Measurements from ENCODE around the gene FN1. TPM values are rescaled to one million over a fixed set of nuclear protein-coding genes. Genes with fewer than 3 reads are reported as not detected.

FN1 gene
- polyA plus RNA-seq, 2 of the 4 experiments (the other 2 are of a cell fraction): 203 to 500 TPM

- FAIRE-seq: no peak
- H3K4me3 ChIP-seq: no peak overlapping the region
- TF ChIP-seq FOSL2 (IDR thresholded peaks at IDR 0.05) (no peak), FOSL2 (CRISPR knock-in tag; IDR thresholded peaks at IDR 0.05) (0 out of 2 replicates have a peak, but pooled peaks have one; percentile 4), TFCP2L1 (CRISPR knock-in tag; IDR thresholded peaks at IDR 0.05) (no peak), EP300 (IDR thresholded peaks at IDR 0.05) (peak; percentile 14 to 55; a peak in 1 of 5 replicates), JUN (IDR thresholded peaks at IDR 0.05) (0 out of 5 replicates have a peak, but pooled peaks have one; percentile 28 to 47), ELK1 (IDR thresholded peaks at IDR 0.05; ENCODE audit: low read depth, low read length) (no peak), GATA3 (IDR thresholded peaks at IDR 0.05; ENCODE audit: borderline replicate concordance) (peak; percentile 67), CEBPB (IDR thresholded peaks at IDR 0.05) (peak; percentile 48 to 49; a peak in 3 of 4 replicates), MAFK (IDR thresholded peaks at IDR 0.05; ENCODE audit: partially characterized antibody) (no peak)
- DNase-seq (ENCODE audit: low read depth in 1 of 2, low spot score in 1 of 2): peak in 1 of 2 experiments; percentile 64
- no peaks in the 10 kb centered on the region for H3K9me3 ChIP-seq
- WGBS (ENCODE audit: missing lambda C conversion rate): 47% methylated on average over 3 of the region's 3 CpGs
- H3K4me2 ChIP-seq: peak overlapping the region; percentile 52
- ChIA-PET CTCF (interaction anchor here (1.0 to 1.4 kb wide), 2 partner anchors 8 to 13 kb away, joined by 3 read pairs; no protein-coding TSS in a partner anchor), POLR2A (no interaction called here)
- peak; percentile 58 to 69; a peak in 4 of 6 replicates for ATAC-seq
- H3K27ac ChIP-seq: peak overlapping the region; percentile 72 to 83
- H3K4me1 ChIP-seq: peaks cover 74% of the 10 kb centered on the region
These were observed 17.6 kb downstream of the FN1 start for GRCh38 chr2:215418064-215418963.

GRCh38 chr2:215417400-215417951, 18.4 kb downstream of the FN1 start:
- ATAC-seq: peak; percentile 37 to 74; a peak in 3 of 6 replicates
- H3K27ac ChIP-seq: peak overlapping the region; percentile 72 to 83
- TF ChIP-seq TP53 (CRISPR knock-in tag; IDR thresholded peaks at IDR 0.05) (no peak), FOXS1 (CRISPR knock-in tag; IDR thresholded peaks at IDR 0.05) (no peak), FOSB (CRISPR knock-in tag; IDR thresholded peaks at IDR 0.05) (no peak), E2F6 (IDR thresholded peaks at IDR 0.05; ENCODE audit: borderline replicate concordance, low read depth) (no peak), NR3C1 (IDR thresholded peaks at IDR 0.05) (no peak), CEBPB (IDR thresholded peaks at IDR 0.05) (no peak), ZFP36 (IDR thresholded peaks at IDR 0.05; ENCODE audit: borderline replicate concordance, partially characterized antibody) (no peak), JUNB (IDR thresholded peaks at IDR 0.05) (0 out of 2 replicates have a peak, but pooled peaks have one; percentile 25), GATA3 (IDR thresholded peaks at IDR 0.05; ENCODE audit: borderline replicate concordance) (peak; percentile 39; the same call in 1 of the 2 replicates), SMC3 (IDR thresholded peaks at IDR 0.05) (0 out of 3 replicates have a peak, but pooled peaks have one; percentile 6), NFE2L2 (conservative IDR thresholded peaks at IDR 0.05; ENCODE audit: low read length) (no peak)
- peak overlapping the region; percentile 52 for H3K4me2 ChIP-seq
- peak in 1 of 2 experiments; percentile 65 for DNase-seq (ENCODE audit: low read depth in 1 of 2, low spot score in 1 of 2)
- no peak overlapping the region for H3K4me3 ChIP-seq
- CTCF ChIA-PET: interaction anchor here (1.0 to 1.4 kb wide), 2 partner anchors 9 to 13 kb away, joined by 3 read pairs; no protein-coding TSS in a partner anchor
- POLR2A ChIA-PET: no interaction called here
- H3K9me3 ChIP-seq: no peaks in the 10 kb centered on the region
- peaks cover 79% of the 10 kb centered on the region for H3K4me1 ChIP-seq
- peak; percentile 76 for FAIRE-seq
- 5% methylated on average over 4 of the region's 4 CpGs for WGBS (ENCODE audit: missing lambda C conversion rate)

- Histone ChIP-seq H3K4me1 (peaks cover 85% of the 10 kb centered on the region), H3K4me2 (peak overlapping the region; percentile 52), H3K4me3 (no peak overlapping the region), H3K27ac (peak overlapping the region; percentile 72 to 76), H3K9me3 (no peaks in the 10 kb centered on the region)
- DNase-seq (ENCODE audit: low read depth in 1 of 2, low spot score in 1 of 2) (no peak), FAIRE-seq (no peak), ATAC-seq (no peak)
- WGBS (ENCODE audit: missing lambda C conversion rate): 25% methylated on average over 2 of the region's 2 CpGs
- ChIA-PET CTCF (interaction anchor here (1.4 kb wide), 1 partner anchor 10 kb away, joined by 3 read pairs; no protein-coding TSS in a partner anchor), POLR2A (no interaction called here)
- no peak for TF ChIP-seq USF2 (IDR thresholded peaks at IDR 0.05)
These were observed 19.2 kb downstream of the FN1 start for GRCh38 chr2:215416656-215417055.

All from A549 (cell line).